WI38 (cell line): Measurements from ENCODE around the gene MOCS3.
A peak's percentile ranks its signal among the peaks of the same experiment; 100 is the strongest.

ENCODE experiments used
- H3K4me3 ChIP-seq: 2 replicates; pipeline ENCODE4 v1.5.1; 2011; ENCODE audit warnings: low read depth, mild to moderate bottlenecking, control low read depth, low read length
- TF ChIP-seq, protein P1 (sequence below): IDR thresholded peaks from 2 replicates; pipeline ENCODE4 v1.5.1; 2012; ENCODE audit warnings: low read depth, mild to moderate bottlenecking, control low read depth, low read length

The MOCS3 gene

GRCh38 chr20:50926530-50926929, 32.1 kb upstream of the MOCS3 start:
- H3K4me3 ChIP-seq: no peak overlapping the region
- TF ChIP-seq, protein P1, sequence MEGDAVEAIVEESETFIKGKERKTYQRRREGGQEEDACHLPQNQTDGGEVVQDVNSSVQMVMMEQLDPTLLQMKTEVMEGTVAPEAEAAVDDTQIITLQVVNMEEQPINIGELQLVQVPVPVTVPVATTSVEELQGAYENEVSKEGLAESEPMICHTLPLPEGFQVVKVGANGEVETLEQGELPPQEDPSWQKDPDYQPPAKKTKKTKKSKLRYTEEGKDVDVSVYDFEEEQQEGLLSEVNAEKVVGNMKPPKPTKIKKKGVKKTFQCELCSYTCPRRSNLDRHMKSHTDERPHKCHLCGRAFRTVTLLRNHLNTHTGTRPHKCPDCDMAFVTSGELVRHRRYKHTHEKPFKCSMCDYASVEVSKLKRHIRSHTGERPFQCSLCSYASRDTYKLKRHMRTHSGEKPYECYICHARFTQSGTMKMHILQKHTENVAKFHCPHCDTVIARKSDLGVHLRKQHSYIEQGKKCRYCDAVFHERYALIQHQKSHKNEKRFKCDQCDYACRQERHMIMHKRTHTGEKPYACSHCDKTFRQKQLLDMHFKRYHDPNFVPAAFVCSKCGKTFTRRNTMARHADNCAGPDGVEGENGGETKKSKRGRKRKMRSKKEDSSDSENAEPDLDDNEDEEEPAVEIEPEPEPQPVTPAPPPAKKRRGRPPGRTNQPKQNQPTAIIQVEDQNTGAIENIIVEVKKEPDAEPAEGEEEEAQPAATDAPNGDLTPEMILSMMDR: no peak

DNA sequence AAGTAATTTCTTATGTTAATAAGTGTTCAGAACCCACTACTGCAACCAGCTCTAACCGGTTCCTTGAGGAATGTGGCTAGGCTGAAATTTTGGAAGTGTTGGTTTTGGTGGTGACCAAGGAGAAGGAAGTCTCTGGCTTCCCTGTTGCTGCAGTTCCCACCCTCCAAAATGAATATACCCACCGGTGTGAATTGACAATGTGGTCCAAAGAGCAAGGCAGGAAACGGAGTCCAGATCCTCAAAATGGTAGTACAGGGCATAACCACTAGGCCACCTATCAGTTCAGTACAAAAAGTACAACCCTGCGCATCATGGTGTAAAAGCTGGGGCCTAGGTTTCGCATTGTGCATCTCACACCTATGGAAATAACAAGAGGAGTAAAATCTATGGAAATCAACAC, 30.1 kb upstream of the MOCS3 start:
- TF ChIP-seq, protein P1: no peak
- 0 out of 2 replicates have a peak overlapping the region, but pooled peaks have one; percentile 13 for H3K4me3 ChIP-seq

GRCh38 chr20:50929299-50930138, 29.1 kb upstream of the MOCS3 start:
- TF ChIP-seq, protein P1: peak; percentile 97
- H3K4me3 ChIP-seq: peak overlapping the region; percentile 86

- TF ChIP-seq, protein P1: no peak
- H3K4me3 ChIP-seq: peak overlapping the region; percentile 86
Measured at GRCh38 chr20:50930139-50930975, 28.3 kb upstream of the MOCS3 start.

GRCh38 chr20:50930976-50931305, 27.7 kb upstream of the MOCS3 start:
- peak overlapping the region; percentile 60 for H3K4me3 ChIP-seq
- TF ChIP-seq, protein P1: no peak

- TF ChIP-seq, protein P1: peak; percentile 53
Measured at GRCh38 chr20:50931306-50932015, 27.2 kb upstream of the MOCS3 start, which contains the start of gene ADNP. Gene ADNP, minus strand, starts transcription at chr20:50931437. Its CDS starts 27,441 bp downstream, at chr20:50903996.

More at GRCh38 chr20:50931306-50932015, 27.2 kb upstream of the MOCS3 start, which contains the start of gene ADNP:
- peak within 1 kb of the TSS; percentile 86 for H3K4me3 ChIP-seq
